B cell (primary cell): Measurements from ENCODE around the gene TBC1D2.

Source experiments
- CTCF ChIP-seq: fragments of 200-600 bp; IDR thresholded peaks from one replicate; pipeline ENCODE4 v1.8.0; 2022; ENCODE audit warnings: antibody characterized with exemption, mild to moderate bottlenecking
- EZH2 ChIP-seq: IDR thresholded peaks from 2 replicates; pipeline ENCODE4 v1.6.1; 2012; ENCODE audit warnings: borderline replicate concordance, low read depth, mild to moderate bottlenecking, moderate library complexity, low read length; ENCODE audit not compliant: insufficient read depth, poor library complexity, severe bottlenecking

GRCh38 chr9:98201102-98201501 lies 54.3 kb downstream of the TBC1D2 start:
- TF ChIP-seq EZH2: no peak
- TF ChIP-seq CTCF: no peak
